HG03064 (cell line): ENCODE results near the gene CAMKMT.

Source experiments
- ATAC-seq: cut with Tn5 transposase; IDR thresholded peaks from one replicate; pipeline ENCODE4 v1.9.1; 2021; ENCODE audit warnings: low read depth; ENCODE audit not compliant: unreplicated experiment

CAMKMT gene

GRCh38 chr2:44632931-44633689 lies 271.4 kb downstream of the CAMKMT start:
- ATAC-seq, result no peak

- no peak for ATAC-seq
Measured at GRCh38 chr2:44635725-44636124, 274.0 kb downstream of the CAMKMT start.

- no peak for ATAC-seq
Measured at GRCh38 chr2:44638649-44639048, 276.9 kb downstream of the CAMKMT start.

- ATAC-seq, result no peak
Measured at GRCh38 chr2:44639399-44639798, 277.7 kb downstream of the CAMKMT start.

- no peak for ATAC-seq
Measured at GRCh38 chr2:44642123-44642857, 280.5 kb downstream of the CAMKMT start.

GRCh38 chr2:44645937-44646336 lies 284.2 kb downstream of the CAMKMT start:
- no peak for ATAC-seq

GRCh38 chr2:44649381-44649780 lies 287.6 kb downstream of the CAMKMT start:
- no peak for ATAC-seq

GRCh38 chr2:44650796-44651195 lies 289.0 kb downstream of the CAMKMT start:
- ATAC-seq, result no peak

GRCh38 chr2:44651974-44652373 lies 290.2 kb downstream of the CAMKMT start:
- no peak for ATAC-seq

GRCh38 chr2:44652701-44653100 lies 291.0 kb downstream of the CAMKMT start:
- no peak for ATAC-seq

GRCh38 chr2:44655401-44655864 lies 293.7 kb downstream of the CAMKMT start:
- ATAC-seq, result no peak

GRCh38 chr2:44656460-44656859 lies 294.7 kb downstream of the CAMKMT start:
- no peak for ATAC-seq

- ATAC-seq, result no peak
Measured at GRCh38 chr2:44663471-44664073, 301.8 kb downstream of the CAMKMT start.

GRCh38 chr2:44668336-44668735 lies 306.6 kb downstream of the CAMKMT start:
- no peak for ATAC-seq

- no peak for ATAC-seq
Measured at GRCh38 chr2:44671276-44671675, 309.5 kb downstream of the CAMKMT start.

GRCh38 chr2:44671916-44672315 lies 310.2 kb downstream of the CAMKMT start:
- ATAC-seq, result no peak

- no peak for ATAC-seq
Measured at GRCh38 chr2:44672431-44672830, 310.7 kb downstream of the CAMKMT start.

GRCh38 chr2:44674473-44675284 lies 312.9 kb downstream of the CAMKMT start:
- ATAC-seq, result no peak

GRCh38 chr2:44676379-44676778 lies 314.6 kb downstream of the CAMKMT start:
- ATAC-seq, result no peak

GRCh38 chr2:44679584-44679983 lies 317.8 kb downstream of the CAMKMT start:
- no peak for ATAC-seq

GRCh38 chr2:44679990-44680389 lies 318.2 kb downstream of the CAMKMT start:
- no peak for ATAC-seq
